Ishikawa (cell line): ENCODE results near the gene ACACA.

Experiments used
- CEBPB ChIP-seq: IDR thresholded peaks from 2 replicates; pipeline ENCODE4 v1.6.1; 2012
- CREB1 ChIP-seq: IDR thresholded peaks from 2 replicates; pipeline ENCODE4 v1.6.1; 2012; ENCODE audit warnings: low read depth
- EGR1 ChIP-seq: IDR thresholded peaks from 2 replicates; pipeline ENCODE4 v1.6.1; 2012
- EP300 ChIP-seq: IDR thresholded peaks from 2 replicates; pipeline ENCODE4 v1.6.1; 2012; ENCODE audit warnings: borderline replicate concordance
- FOXM1 ChIP-seq: IDR thresholded peaks from 2 replicates; pipeline ENCODE4 v1.6.1; 2012; ENCODE audit warnings: low read depth, borderline replicate concordance
- MAX ChIP-seq: IDR thresholded peaks from 2 replicates; pipeline ENCODE4 v1.6.1; 2012
- NFIC ChIP-seq: IDR thresholded peaks from 2 replicates; pipeline ENCODE4 v1.6.1; 2012
- RAD21 ChIP-seq: IDR thresholded peaks from 2 replicates; pipeline ENCODE4 v1.6.1; 2012; ENCODE audit warnings: low read depth
- REST ChIP-seq: IDR thresholded peaks from 2 replicates; pipeline ENCODE4 v1.6.1; 2012; ENCODE audit warnings: low read depth, mild to moderate bottlenecking
- TAF1 ChIP-seq: IDR thresholded peaks from 2 replicates; pipeline ENCODE4 v1.6.1; 2012; ENCODE audit warnings: low read depth, mild to moderate bottlenecking
- TCF12 ChIP-seq: IDR thresholded peaks from 2 replicates; pipeline ENCODE4 v1.6.1; 2012; ENCODE audit warnings: low read depth
- TEAD4 ChIP-seq: IDR thresholded peaks from 2 replicates; pipeline ENCODE4 v1.6.1; 2012
- USF1 ChIP-seq: IDR thresholded peaks from 2 replicates; pipeline ENCODE4 v1.6.1; 2012
- YY1 ChIP-seq: IDR thresholded peaks from 2 replicates; pipeline ENCODE4 v1.6.1; 2012; ENCODE audit warnings: low read depth
- ZBTB7A ChIP-seq: IDR thresholded peaks from 2 replicates; pipeline ENCODE4 v1.6.1; 2012; ENCODE audit warnings: low read depth

Gene ACACA

GRCh38 chr17:37406635-37407461, at the start of gene ACACA, which contains the start of gene TADA2A:
Gene ACACA, minus strand, starts transcription at chr17:37406836. Its CDS starts 537 bp downstream, at chr17:37406299.
Gene TADA2A, plus strand, starts transcription at chr17:37406886. Its CDS starts 4,480 bp downstream, at chr17:37411366.
- TF ChIP-seq TCF12 (peak; percentile 66), CEBPB (no peak), TEAD4 (no peak; the same call in 1 of the 2 replicates), FOXM1 (no peak), YY1 (peak; percentile 88), REST (no peak), NFIC (peak; percentile 40; the same call in 1 of the 2 replicates), EP300 (no peak), MAX (peak; percentile 82), RAD21 (no peak), ZBTB7A (no peak), CREB1 (no peak), USF1 (0 out of 2 replicates have a peak, but pooled peaks have one; percentile 11), TAF1 (peak; percentile 76), EGR1 (no peak; the same call in 1 of the 2 replicates)

GRCh38 chr17:37450112-37450511, 43.5 kb upstream of the ACACA start:
- no peak for TF ChIP-seq FOXM1
- TF ChIP-seq USF1 = peak; percentile 57

- TF ChIP-seq USF1 (no peak), EP300 (no peak)
Observed at GRCh38 chr17:37447641-37448040, 41.0 kb upstream of the ACACA start.

- TF ChIP-seq CREB1 (peak; percentile 44; the same call in 1 of the 2 replicates), NFIC (peak; percentile 76), MAX (peak; percentile 59; the same call in 1 of the 2 replicates), TCF12 (peak; percentile 75), ZBTB7A (no peak), FOXM1 (peak; percentile 55; the same call in 1 of the 2 replicates), TEAD4 (peak; percentile 66), RAD21 (no peak), USF1 (no peak), EP300 (peak; percentile 82; the same call in 1 of the 2 replicates), CEBPB (no peak), YY1 (0 out of 2 replicates have a peak, but pooled peaks have one; percentile 50), TAF1 (no peak), REST (no peak), EGR1 (no peak)
Observed at GRCh38 chr17:37446027-37446426, 39.4 kb upstream of the ACACA start.

- TF ChIP-seq REST (no peak), FOXM1 (no peak), CEBPB (no peak), NFIC (no peak), EP300 (no peak)
Observed at GRCh38 chr17:37440424-37440823, 33.8 kb upstream of the ACACA start.
